A549 (cell line): Measurements from ENCODE around the gene WNT6. TPM values are rescaled to one million over a fixed set of nuclear protein-coding genes. Genes with fewer than 3 reads are reported as not detected.

Experiments used
- ATAC-seq, 2 experiments: fragments of 200-7000 bp in 1 of 2; fragments of >200 bp in 1 of 2; cut with Nextera tagmentation in 1 of 2; cut with Tn5 transposase in 1 of 2; 3 replicates each; pipeline versions ENCODE4 v1.8.0 to v1.9.1; 2018 to 2020; ENCODE audit warnings: mild to moderate bottlenecking in 1 of 2, moderate library complexity in 1 of 2
- CTCF ChIA-PET: fragments of 300-600 bp; sonication (Branson Sonifier 250); formaldehyde crosslinking; extraction: SDS; loops from one replicate; lab custom pipeline; 2021; ENCODE audit warnings: antibody characterized with exemption, inconsistent platforms; lab: Yijun Ruan, JAX
- POLR2A ChIA-PET: fragments of 350-600 bp; formaldehyde crosslinking; extraction: SDS; loops from one replicate; lab custom pipeline; 2021; ENCODE audit warnings: antibody characterized with exemption, inconsistent platforms; lab: Yijun Ruan, JAX
- DNase-seq, 2 experiments: peaks; one replicate each; pipeline versions ENCODE4 v3.0.0 to v3.0.0-alpha.2; 2011 to 2016; ENCODE audit warnings: low read depth in 1 of 2, low spot score in 1 of 2
- FAIRE-seq: peaks from 2 replicates; lab custom pipeline; 2011; peaks lifted over from hg19 to GRCh38; lab: Jason Lieb, UNC
- H3K27ac ChIP-seq, 2 experiments: fragments of >200 bp; sonication (Bioruptor Twin); formaldehyde crosslinking; 3 replicates each; pipeline ENCODE4 v1.5.1; 2016 to 2017
- H3K4me1 ChIP-seq: fragments of >200 bp; sonication (Bioruptor Twin); formaldehyde crosslinking; 3 replicates; pipeline ENCODE4 v1.6.1; 2016
- H3K4me2 ChIP-seq: fragments of >200 bp; sonication (Bioruptor Twin); formaldehyde crosslinking; 3 replicates; pipeline ENCODE4 v1.6.1; 2016
- H3K4me3 ChIP-seq: fragments of >200 bp; sonication (Bioruptor Twin); formaldehyde crosslinking; 3 replicates; pipeline ENCODE4 v1.5.1; 2016
- H3K9me3 ChIP-seq: fragments of >200 bp; sonication (Bioruptor Twin); formaldehyde crosslinking; 3 replicates; pipeline ENCODE4 v1.6.1; 2016
- ATOH8 ChIP-seq: fragments of 250-450 bp; sonication (Bioruptor Pico); IDR thresholded peaks from 2 replicates; pipeline ENCODE4 v1.5.0; 2020; ENCODE audit warnings: low read depth, mild to moderate bottlenecking, moderate library complexity
- CEBPB ChIP-seq, 2 experiments: fragments of >200 bp in 1 of 2; sonication (Bioruptor Twin) in 1 of 2; formaldehyde crosslinking in 1 of 2; IDR thresholded peaks; 2 replicates each; pipeline ENCODE4 v1.6.1; 2012 to 2016
- CHD2 ChIP-seq: fragments of 150-350 bp; IDR thresholded peaks from 2 replicates; pipeline ENCODE4 v1.6.1; 2014; ENCODE audit warnings: low read length; ENCODE audit not compliant: partially characterized antibody
- CTCF ChIP-seq: fragments of >200 bp; sonication (Bioruptor Twin); formaldehyde crosslinking; IDR thresholded peaks from 3 replicates; pipeline ENCODE4 v1.5.1; 2016
- E2F6 ChIP-seq: IDR thresholded peaks from 2 replicates; pipeline ENCODE4 v1.6.1; 2012; ENCODE audit warnings: low read depth, borderline replicate concordance
- EHMT2 ChIP-seq: fragments of 200-600 bp; sonication (generic); IDR thresholded peaks from 2 replicates; pipeline ENCODE4 v1.6.1; 2016; ENCODE audit warnings: antibody characterized with exemption, low read depth, mild to moderate bottlenecking, moderate library complexity
- FOSB ChIP-seq: fragments of 250-450 bp; sonication (Bioruptor Pico); IDR thresholded peaks from 2 replicates; pipeline ENCODE4 v1.5.0; 2020; ENCODE audit warnings: mild to moderate bottlenecking, moderate library complexity
- FOXS1 ChIP-seq: fragments of 250-450 bp; sonication (Bioruptor Pico); IDR thresholded peaks from 2 replicates; pipeline ENCODE4 v1.5.0; 2020; ENCODE audit warnings: mild to moderate bottlenecking, moderate library complexity
- HES2 ChIP-seq: fragments of >200 bp; sonication (Bioruptor Twin); formaldehyde crosslinking; IDR thresholded peaks from 2 replicates; pipeline ENCODE4 v1.6.1; 2016
- HOXA7 ChIP-seq: fragments of 250-450 bp; sonication (Bioruptor Pico); IDR thresholded peaks from 2 replicates; pipeline ENCODE4 v1.5.0; 2020; ENCODE audit warnings: mild to moderate bottlenecking, moderate library complexity
- MAFK ChIP-seq: fragments of 450-650 bp; IDR thresholded peaks from 2 replicates; pipeline ENCODE4 v1.6.1; 2014; ENCODE audit not compliant: partially characterized antibody
- MAX ChIP-seq: IDR thresholded peaks from 2 replicates; pipeline ENCODE4 v1.6.1; 2012
- MAZ ChIP-seq: fragments of 150-350 bp; IDR thresholded peaks from 2 replicates; pipeline ENCODE4 v1.6.1; 2014; ENCODE audit warnings: antibody characterized with exemption, low read depth, low read length, borderline replicate concordance
- NFE2L2 ChIP-seq: fragments of 150-350 bp; conservative IDR thresholded peaks from 2 replicates; pipeline ENCODE4 v1.6.1; 2014; ENCODE audit warnings: low read length
- NPAS2 ChIP-seq: fragments of 250-450 bp; sonication (Bioruptor Pico); IDR thresholded peaks from 2 replicates; pipeline ENCODE4 v1.8.0; 2022; ENCODE audit warnings: mild to moderate bottlenecking, moderate library complexity, borderline replicate concordance
- RARB ChIP-seq: fragments of 250-450 bp; sonication (Bioruptor Pico); IDR thresholded peaks from 2 replicates; pipeline ENCODE4 v1.8.0; 2021; ENCODE audit warnings: mild to moderate bottlenecking, moderate library complexity
- RCOR1 ChIP-seq: fragments of 150-350 bp; IDR thresholded peaks from 2 replicates; pipeline ENCODE4 v1.6.1; 2014; ENCODE audit warnings: antibody characterized with exemption, low read length, low read depth
- REST ChIP-seq: fragments of 200-600 bp; sonication (generic); IDR thresholded peaks from 2 replicates; pipeline ENCODE4 v1.6.1; 2016; ENCODE audit warnings: antibody characterized with exemption, mild to moderate bottlenecking, moderate library complexity
- SMC3 ChIP-seq: fragments of >200 bp; sonication (Bioruptor Twin); formaldehyde crosslinking; IDR thresholded peaks from 3 replicates; pipeline ENCODE4 v1.6.1; 2018; ENCODE audit warnings: inconsistent platforms
- TFCP2L1 ChIP-seq: fragments of 250-450 bp; sonication (Bioruptor Pico); IDR thresholded peaks from 2 replicates; pipeline ENCODE4 v1.5.0; 2021; ENCODE audit warnings: mild to moderate bottlenecking
- TP53 ChIP-seq: fragments of 250-450 bp; sonication (Bioruptor Pico); IDR thresholded peaks from 2 replicates; pipeline ENCODE4 v1.5.0; 2021; ENCODE audit warnings: mild to moderate bottlenecking, moderate library complexity
- ZSCAN20 ChIP-seq: fragments of 250-450 bp; sonication (Bioruptor Pico); IDR thresholded peaks from 2 replicates; pipeline ENCODE4 v1.8.0; 2022; ENCODE audit warnings: mild to moderate bottlenecking, moderate library complexity
- WGBS: methylation state at CpG from one replicate; pipeline ENCODE4 v1.1.6; 2017; ENCODE audit errors: missing lambda C conversion rate; 5-methylcytosine and 5-hydroxymethylcytosine counted together
- polyA plus RNA-seq, 4 experiments: library from polyadenylated mRNA; depleted of rRNA in 3 of 4; stranded (reverse); fragments of >200 nt; fragmentation: RNase III in 1 of 4; extraction: RNeasy Plus Mini Kit Qiagen cat#74134 plus additional on column Dnase treatment in 1 of 4; gene quantifications; 2 replicates in 3 of 4; 3 replicates in 1 of 4; pipeline ENCODE4 v1.2.3, GENCODE V29; 2011 to 2017

WNT6 gene
- polyA plus RNA-seq, 2 of the 4 experiments (the other 2 are of a cell fraction) = 0.06 to 0.10 TPM

GRCh38 chr2:218865999-218866398 lies 6.4 kb downstream of the WNT6 start:
- no peak for TF ChIP-seq CEBPB (IDR thresholded peaks at IDR 0.05)
- no peak for TF ChIP-seq EHMT2
- TF ChIP-seq ZSCAN20 (CRISPR knock-in tag) = no peak
- TF ChIP-seq CHD2 = no peak
- TF ChIP-seq SMC3 = no peak
- no peak for TF ChIP-seq HES2
- TF ChIP-seq MAZ = no peak
- no peak for TF ChIP-seq RCOR1
- TF ChIP-seq MAX = no peak
- no peak for TF ChIP-seq CTCF
- no peak for TF ChIP-seq NPAS2 (CRISPR knock-in tag)
- CTCF ChIA-PET = interaction anchor here (0.9 to 3.7 kb wide), 4 partner anchors 9 to 19 kb away, joined by 3 to 19 read pairs (median 4); no protein-coding TSS in a partner anchor
- Histone ChIP-seq H3K4me1 (no peaks in the 10 kb centered on the region; the same call in 2 of the 3 replicates), H3K9me3 (no peaks in the 10 kb centered on the region), H3K27ac (no peak overlapping the region), H3K4me3 (no peak overlapping the region), H3K4me2 (no peak overlapping the region)
- POLR2A ChIA-PET = no interaction called here
- DNase-seq (no peak), ATAC-seq (no peak), FAIRE-seq (no peak)
- WGBS = 51% methylated on average over 4 of the region's 6 CpGs

- Histone ChIP-seq H3K4me1 (peaks cover 3% of the 10 kb centered on the region; the same call in 1 of the 3 replicates), H3K4me3 (no peak overlapping the region), H3K4me2 (no peak overlapping the region), H3K27ac (no peak overlapping the region), H3K9me3 (no peaks in the 10 kb centered on the region)
- no peak for DNase-seq
- ChIA-PET POLR2A (no interaction called here), CTCF (interaction anchor here (2.3 to 23.0 kb wide), 3 partner anchors 9 to 27 kb away, joined by 12 to 665 read pairs (median 18); no protein-coding TSS in a partner anchor)
- 53% methylated on average over 6 of the region's 6 CpGs for WGBS
- no peak for FAIRE-seq
- TF ChIP-seq MAFK (no peak), TFCP2L1 (CRISPR knock-in tag) (no peak), FOXS1 (CRISPR knock-in tag) (no peak), RARB (CRISPR knock-in tag) (no peak), CEBPB (IDR thresholded peaks at IDR 0.05) (no peak), REST (no peak), RCOR1 (no peak), ATOH8 (CRISPR knock-in tag) (no peak), HOXA7 (CRISPR knock-in tag) (no peak), NFE2L2 (no peak), FOSB (CRISPR knock-in tag) (no peak), CHD2 (no peak), E2F6 (no peak), TP53 (CRISPR knock-in tag) (no peak)
- no peak for ATAC-seq
Observed at GRCh38 chr2:218867900-218868299, 8.3 kb downstream of the WNT6 start.
